Measurements from ENCODE around the gene SNAP29. TPM values are rescaled to one million over a fixed set of nuclear protein-coding genes. Genes with fewer than 3 reads are reported as not detected.

Gene SNAP29
- total and polyA plus RNA-seq, 2 experiments from 2014 or later: 8.2 to 22.9 TPM

- no peak for TF ChIP-seq REST (IDR thresholded peaks at IDR 0.05; ENCODE audit: unreplicated experiment)
- TF ChIP-seq POLR2AphosphoS5 (IDR thresholded peaks at IDR 0.05; ENCODE audit: low read depth): no peak
- TF ChIP-seq STAT1 (IDR thresholded peaks at IDR 0.05; ENCODE audit: unreplicated experiment): no peak
- TF ChIP-seq CREB1 (CRISPR knock-in tag; IDR thresholded peaks at IDR 0.05; ENCODE audit: low read depth): no peak
Measured at GRCh38 chr22:20885017-20885556, 26.3 kb downstream of the SNAP29 start (continued).

GRCh38 chr22:20885557-20886323, 26.9 kb downstream of the SNAP29 start:
- no peak overlapping the region for H3K4me3 Mint-ChIP-seq
- Histone ChIP-seq H3K27ac (ENCODE audit: low read depth) (no peak overlapping the region), H4K20me1 (replicated peaks; ENCODE audit: insufficient read depth) (no peaks in the 10 kb centered on the region; the same call in 1 of the 2 replicates), H3F3A (replicated peaks; ENCODE audit: low read depth) (no peaks in the 10 kb centered on the region), H3K79me2 (replicated peaks; ENCODE audit: insufficient read depth) (no peaks in the 10 kb centered on the region), H2AFZ (no peak overlapping the region), H3K4me1 (ENCODE audit: insufficient read depth) (no peaks in the 10 kb centered on the region), H3K4me2 (no peak overlapping the region), H3K4me3 (no peak overlapping the region), H3K36me3 (ENCODE audit: insufficient read depth) (no peaks in the 10 kb centered on the region; the same call in 1 of the 2 replicates), H3K9me2 (ENCODE audit: insufficient read depth) (no peaks in the 10 kb centered on the region), H3K27me3 (ENCODE audit: insufficient read depth) (no peaks in the 10 kb centered on the region)
- no peaks in the 10 kb centered on the region for H3K4me1 Mint-ChIP-seq
- DNase-seq (ENCODE audit: low spot score) (peak; percentile 92), ATAC-seq (peak; percentile 100)
- peaks cover 16% of the 10 kb centered on the region for H3K36me3 Mint-ChIP-seq (ENCODE audit: low read depth)
- TF ChIP-seq CTCF (conservative IDR thresholded peaks at IDR 0.05; ENCODE audit: low read depth in 2 of 2) (peak; percentile 82 to 98), EZH2 (IDR thresholded peaks at IDR 0.05; ENCODE audit: low read depth, unreplicated experiment) (no peak)
- H3K9me3 Mint-ChIP-seq: no peaks in the 10 kb centered on the region
- H3K27ac Mint-ChIP-seq: no peak overlapping the region
- peaks cover 11% of the 10 kb centered on the region for H3K27me3 Mint-ChIP-seq (ENCODE audit: insufficient read depth, low read depth, poor library complexity)

GRCh38 chr22:20887375-20887774, 28.6 kb downstream of the SNAP29 start:
- peaks cover 14% of the 10 kb centered on the region for H3K27me3 Mint-ChIP-seq (ENCODE audit: insufficient read depth, low read depth, poor library complexity)
- H3K27ac Mint-ChIP-seq: no peak overlapping the region
- TF ChIP-seq EZH2phosphoT487 (IDR thresholded peaks at IDR 0.05; ENCODE audit: unreplicated experiment) (no peak), ZNF331 (CRISPR knock-in tag; IDR thresholded peaks at IDR 0.05; ENCODE audit: low read depth) (no peak), NANOG (IDR thresholded peaks at IDR 0.05; ENCODE audit: borderline replicate concordance) (no peak), REST (IDR thresholded peaks at IDR 0.05; ENCODE audit: unreplicated experiment) (no peak), JUNB (IDR thresholded peaks at IDR 0.05; ENCODE audit: unreplicated experiment) (no peak), STAT1 (IDR thresholded peaks at IDR 0.05; ENCODE audit: unreplicated experiment) (no peak), POLR2AphosphoS5 (IDR thresholded peaks at IDR 0.05; ENCODE audit: low read depth) (no peak)

More at GRCh38 chr22:20887375-20887774, 28.6 kb downstream of the SNAP29 start:
- H3K4me1 Mint-ChIP-seq: no peaks in the 10 kb centered on the region
- Histone ChIP-seq H3K79me2 (replicated peaks; ENCODE audit: insufficient read depth) (no peaks in the 10 kb centered on the region), H3K4me3 (no peak overlapping the region), H3F3A (replicated peaks; ENCODE audit: low read depth) (no peaks in the 10 kb centered on the region), H2AFZ (no peak overlapping the region), H4K20me1 (replicated peaks; ENCODE audit: insufficient read depth) (no peaks in the 10 kb centered on the region; the same call in 1 of the 2 replicates), H3K4me1 (ENCODE audit: insufficient read depth) (no peaks in the 10 kb centered on the region), H3K9me2 (ENCODE audit: insufficient read depth) (no peaks in the 10 kb centered on the region), H3K36me3 (ENCODE audit: insufficient read depth) (no peaks in the 10 kb centered on the region; the same call in 1 of the 2 replicates), H3K27ac (ENCODE audit: low read depth) (no peak overlapping the region), H3K4me2 (no peak overlapping the region), H3K27me3 (ENCODE audit: insufficient read depth) (no peaks in the 10 kb centered on the region)
- ATAC-seq: no peak
- no peak for DNase-seq (ENCODE audit: low spot score)
- H3K9me3 Mint-ChIP-seq: no peaks in the 10 kb centered on the region
- H3K4me3 Mint-ChIP-seq: no peak overlapping the region
- H3K36me3 Mint-ChIP-seq (ENCODE audit: low read depth): peaks cover 16% of the 10 kb centered on the region

Data from GM23338 (cell line).